Sciatic nerve (tissue), 2 donors: ENCODE measurements around the gene TXLNG. TPM values are rescaled to one million over a fixed set of nuclear protein-coding genes. Genes with fewer than 3 reads are reported as not detected.
A peak's percentile ranks its signal among the peaks of the same experiment; 100 is the strongest.
"Not testable (repeated sequence)": the region's sequence is repeated elsewhere in the genome, so short reads cannot be mapped to it uniquely, and the experiment has no call there.

ENCODE experiments used
- ATAC-seq: fragments of 200-7000 bp; cut with Tn5 transposase; one replicate; pipeline ENCODE4 v1.9.1; 2020; ENCODE audit warnings: mild to moderate bottlenecking, moderate library complexity
- DNase-seq: peaks from one replicate; pipeline ENCODE4 v3.0.0-alpha.2; 2020; ENCODE audit warnings: low spot score
- intact Hi-C: fragments of 100-400 bp; cut with DNase I; formaldehyde crosslinking; loops from one replicate; pipeline ENCODE4 v1.14.2; 2022
- total RNA-seq: library from RNA; stranded (reverse); fragmentation: NEBNext Ultra II Directional; extraction: Animal tissue kit (Norgen Biotek cat#: 25700); gene quantifications from one replicate; pipeline ENCODE4 v1.2.1, GENCODE V29; 2021
- donor health status: DM: no; HTN: no; CAD: no.
- donor health status: DM: no; HTN: no; CAD: no.

Gene TXLNG
- total RNA-seq, 1 donor from 2014 or later: 17.3 TPM

DNA sequence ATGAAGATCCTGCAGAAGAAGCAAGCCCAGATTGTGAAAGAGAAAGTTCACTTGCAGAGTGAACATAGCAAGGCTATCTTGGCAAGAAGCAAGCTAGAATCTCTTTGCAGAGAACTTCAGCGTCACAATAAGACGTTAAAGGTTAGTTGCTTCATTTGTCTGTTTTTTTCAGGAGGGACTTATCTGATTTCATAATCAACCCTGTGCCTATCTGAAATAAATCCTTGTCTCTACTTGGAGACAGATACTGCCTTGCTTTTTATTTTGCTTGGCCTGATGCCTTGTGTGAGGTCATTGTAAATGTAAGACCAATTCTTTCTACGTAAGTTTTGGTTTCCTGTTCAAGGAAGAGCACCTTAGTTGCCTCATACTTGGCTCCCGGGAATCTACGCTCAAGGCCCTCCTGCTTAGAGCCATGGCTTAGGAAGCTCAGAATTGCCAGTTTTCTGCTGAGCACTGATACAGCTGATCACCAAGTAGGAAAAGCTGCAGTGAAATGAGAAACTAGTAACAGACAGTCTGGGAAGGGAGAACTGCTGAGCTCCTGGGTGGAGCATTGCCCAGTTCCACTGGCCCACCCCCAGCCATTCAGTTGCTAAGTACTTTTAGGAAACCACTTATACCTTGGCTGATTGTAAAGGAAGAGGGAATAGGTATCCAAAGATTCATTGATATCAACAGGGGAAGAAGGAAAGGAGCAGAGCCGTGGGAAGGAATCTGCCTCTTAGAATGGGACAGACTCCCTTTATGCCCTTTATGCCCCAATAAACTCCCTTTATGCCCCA, 42.0 kb downstream of the TXLNG start:
- intact Hi-C loops: no loop called here
- peak; percentile 91 for ATAC-seq
- DNase-seq: no peak

DNA sequence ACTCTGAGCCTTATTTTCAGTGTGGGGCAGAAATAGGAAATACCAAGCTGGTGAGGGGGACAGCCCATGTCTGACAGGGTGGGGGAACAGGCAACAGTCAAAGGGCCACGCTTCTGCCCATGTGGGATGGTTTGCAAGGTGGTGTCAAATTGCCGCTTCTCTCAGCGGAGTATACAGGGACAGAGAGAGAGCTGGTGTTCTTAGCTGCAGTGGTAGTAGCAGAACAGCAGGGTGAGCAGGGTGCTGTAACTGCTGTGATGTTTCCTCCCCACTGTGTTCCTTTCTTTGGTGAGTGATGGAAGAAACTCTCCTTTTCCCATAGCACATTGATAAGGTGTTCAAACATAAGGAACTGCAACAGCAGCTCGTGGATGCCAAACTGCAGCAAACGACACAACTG, 46.0 kb downstream of the TXLNG start:
- DNase-seq: no peak
- intact Hi-C loops: no loop called here
- ATAC-seq: no peak

GRCh38 chrX:16834806-16835205, 48.5 kb downstream of the TXLNG start:
- intact Hi-C loops: no loop called here
- ATAC-seq (no peak), DNase-seq (no peak)

DNA sequence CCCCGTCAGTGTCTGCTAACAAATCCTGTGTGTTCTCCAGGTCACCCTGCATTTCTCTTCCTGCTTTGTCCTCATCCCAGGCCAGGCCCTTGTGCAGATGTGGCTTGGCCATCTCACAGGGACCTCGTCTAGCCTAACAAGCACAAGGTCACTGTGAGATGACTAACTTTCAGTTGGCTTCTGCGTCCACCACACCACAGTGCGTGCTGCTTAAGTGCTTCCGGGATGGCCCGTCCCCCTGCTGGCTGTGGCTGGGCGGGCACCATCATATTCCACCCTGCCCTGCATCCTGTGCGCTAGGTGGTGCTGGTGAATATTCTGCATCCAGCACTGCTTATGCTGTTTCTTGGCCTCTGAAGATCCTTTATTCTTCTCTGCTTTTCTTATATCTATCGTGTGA, 50.1 kb downstream of the TXLNG start:
- intact Hi-C loops: no loop called here
- DNase-seq: no peak
- ATAC-seq: peak; percentile 62

GRCh38 chrX:16838202-16839066, 52.2 kb downstream of the TXLNG start:
- intact Hi-C loops: no loop called here
- DNase-seq (no peak), ATAC-seq (peak; percentile 51)

DNA sequence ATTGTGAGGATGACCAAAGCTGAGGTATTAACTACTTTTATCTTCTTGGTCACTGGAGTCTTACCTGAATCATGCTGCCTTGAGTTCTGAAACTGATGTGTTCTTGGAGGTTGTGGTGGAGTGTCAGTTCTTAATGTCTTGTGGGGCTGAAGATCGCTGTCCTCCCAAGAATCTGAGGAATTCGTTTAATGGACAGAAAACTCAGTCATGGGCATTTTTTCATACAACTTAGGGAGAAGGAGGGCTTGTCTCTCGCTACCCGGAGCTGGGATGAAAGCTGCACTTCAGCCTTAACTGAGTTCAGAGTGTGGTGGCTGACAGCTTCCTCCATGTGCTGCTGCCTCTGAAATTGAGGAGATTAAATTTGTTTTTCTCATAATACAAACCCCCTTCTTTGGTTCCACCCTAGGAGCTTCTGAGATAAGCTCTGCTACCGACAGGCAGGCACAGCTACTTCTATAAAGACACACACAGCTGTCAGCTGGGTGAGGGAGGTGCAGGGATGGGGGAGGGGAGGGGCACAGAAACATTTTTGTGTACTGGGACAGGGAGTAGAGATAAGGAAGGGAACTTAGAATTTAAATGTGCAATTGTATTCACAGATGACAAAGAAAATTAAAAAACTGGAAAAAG, 53.1 kb downstream of the TXLNG start:
- ATAC-seq (no peak), DNase-seq (no peak)
- intact Hi-C loops: no loop called here

DNA sequence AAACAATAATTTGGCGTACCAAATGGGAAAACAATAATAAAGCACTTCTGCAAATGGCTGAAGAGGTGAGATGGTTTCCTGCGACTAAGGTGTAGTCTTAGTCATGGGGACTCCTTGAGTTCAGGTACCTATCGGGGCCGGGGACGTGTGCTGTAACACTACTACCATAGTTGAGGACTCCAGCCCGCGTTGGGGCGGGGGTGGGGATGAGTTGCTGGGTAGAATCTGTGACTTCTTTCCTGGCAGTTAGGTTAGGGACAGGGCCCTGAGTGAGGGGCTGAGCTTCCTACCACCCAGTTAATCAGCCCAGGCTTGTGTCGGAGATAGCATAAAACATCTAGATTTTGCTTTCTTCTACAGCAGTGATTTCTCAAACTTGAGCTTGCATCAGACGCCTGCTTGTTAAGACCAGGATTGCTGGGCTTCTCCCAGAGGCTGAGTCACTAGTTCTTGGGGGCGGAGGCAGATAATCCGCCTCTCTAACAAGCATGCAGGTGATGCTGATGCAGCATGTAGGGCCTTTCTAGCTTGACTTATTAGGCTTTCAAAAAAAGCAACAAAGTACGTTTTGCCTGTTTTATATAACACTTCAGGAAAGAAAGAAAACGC, 53.7 kb downstream of the TXLNG start:
- ATAC-seq: no peak
- DNase-seq: no peak
- intact Hi-C loops: no loop called here

DNA sequence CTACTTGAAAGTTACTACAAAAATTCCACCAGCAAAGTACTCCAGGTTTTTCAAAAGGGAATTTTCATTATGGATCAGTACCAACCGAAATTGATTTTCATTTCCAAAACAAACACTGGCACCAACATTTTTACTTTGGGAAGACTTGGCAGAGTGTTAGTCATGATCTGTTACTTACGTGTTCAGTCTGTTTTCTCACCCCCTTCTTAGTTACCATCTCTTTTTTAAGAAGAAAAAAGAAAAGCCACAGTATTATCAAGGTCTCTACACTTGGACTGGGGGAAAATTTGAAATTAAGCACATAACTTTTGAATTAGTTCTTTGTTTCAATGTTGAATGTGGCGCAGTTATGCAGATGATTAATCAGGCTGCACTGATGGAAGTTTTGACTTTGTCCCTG, 56.4 kb downstream of the TXLNG start:
- no peak for DNase-seq
- no peak for ATAC-seq
- intact Hi-C loops: no loop called here

GRCh38 chrX:16843208-16843909, 57.1 kb downstream of the TXLNG start:
- DNase-seq: no peak
- ATAC-seq: no peak
- intact Hi-C loops: no loop called here

DNA sequence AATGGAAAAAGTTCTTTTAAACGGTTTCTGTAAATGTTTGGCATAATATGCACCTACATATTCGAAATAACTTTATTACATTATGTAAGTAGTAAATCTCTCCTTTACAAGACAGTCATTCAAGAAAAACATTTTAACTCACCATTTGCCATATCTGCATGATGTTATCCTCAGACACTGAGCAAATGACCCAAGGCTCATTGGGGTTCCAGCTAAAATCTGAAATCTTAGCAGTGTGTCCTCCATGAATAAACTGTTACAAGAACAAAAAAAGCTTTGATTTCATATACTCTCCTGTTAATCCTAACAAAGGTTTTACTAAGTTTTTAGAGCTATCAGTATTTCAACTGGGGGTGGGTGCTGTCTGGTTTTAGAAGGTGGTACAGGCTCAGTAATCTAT, 59.4 kb downstream of the TXLNG start:
- no peak for DNase-seq
- intact Hi-C loops: no loop called here

DNA sequence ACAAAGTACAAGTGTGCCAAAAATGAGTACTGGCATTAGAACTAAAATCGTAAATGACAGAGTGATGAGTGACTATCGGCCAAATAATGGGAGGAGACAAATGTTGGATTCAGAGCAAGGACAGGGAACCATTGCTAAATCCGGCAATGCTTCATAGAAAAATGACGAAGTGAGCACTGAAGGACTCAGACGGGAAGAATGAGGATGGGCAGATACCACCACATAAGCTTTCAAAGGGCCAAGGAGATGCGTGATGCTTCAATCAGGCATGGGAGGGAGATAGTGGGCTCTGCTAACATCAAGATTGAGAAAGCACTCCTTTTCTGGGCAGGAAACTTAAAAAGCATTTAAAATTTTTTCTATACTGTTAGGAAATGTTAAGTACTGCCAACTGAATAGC, 62.3 kb downstream of the TXLNG start:
- intact Hi-C loops: no loop called here
- no peak for DNase-seq
- no peak for ATAC-seq

More for the DNA sequence above, 59.4 kb downstream of the TXLNG start:
- no peak for ATAC-seq

DNA sequence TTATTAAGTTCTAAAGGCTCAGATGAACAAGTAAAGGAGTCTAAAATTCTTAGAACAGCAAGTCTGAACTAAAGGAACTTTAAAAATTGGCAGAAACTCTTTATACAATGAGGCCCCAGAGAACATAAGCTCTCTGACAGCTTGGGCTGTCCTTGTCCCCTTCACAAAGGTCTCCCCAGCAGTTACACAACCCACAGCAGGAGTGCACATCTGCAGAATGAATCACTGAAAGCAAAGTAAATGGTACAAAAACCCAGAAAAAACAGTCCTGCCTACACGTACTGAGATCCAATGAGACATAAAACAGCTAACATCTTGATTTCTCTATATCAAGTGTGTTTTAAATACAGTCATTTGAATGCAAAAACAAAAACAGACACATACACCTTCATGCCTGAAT, 65.2 kb downstream of the TXLNG start:
- ATAC-seq: peak; percentile 44
- intact Hi-C loops: no loop called here
- no peak for DNase-seq

DNA sequence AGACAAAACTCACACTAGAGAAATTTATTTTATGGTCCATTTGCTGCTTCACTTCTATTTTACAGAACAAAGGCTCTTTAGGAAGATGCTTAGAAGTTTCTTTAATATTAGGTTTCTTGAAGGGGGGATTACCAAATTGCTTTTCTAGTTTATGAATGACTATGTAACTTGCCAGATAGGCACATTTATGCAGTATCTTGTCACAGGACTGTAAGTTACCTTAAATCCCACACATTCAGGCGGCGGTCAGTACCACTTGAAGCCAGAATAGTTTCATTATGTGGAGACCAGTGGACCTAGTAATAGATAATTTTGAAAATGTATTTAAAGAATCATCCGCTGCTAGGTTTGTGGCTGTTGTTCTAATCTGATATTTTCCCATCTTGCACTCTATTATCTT, 65.6 kb downstream of the TXLNG start:
- intact Hi-C loops: no loop called here
- DNase-seq: no peak
- ATAC-seq: no peak

DNA sequence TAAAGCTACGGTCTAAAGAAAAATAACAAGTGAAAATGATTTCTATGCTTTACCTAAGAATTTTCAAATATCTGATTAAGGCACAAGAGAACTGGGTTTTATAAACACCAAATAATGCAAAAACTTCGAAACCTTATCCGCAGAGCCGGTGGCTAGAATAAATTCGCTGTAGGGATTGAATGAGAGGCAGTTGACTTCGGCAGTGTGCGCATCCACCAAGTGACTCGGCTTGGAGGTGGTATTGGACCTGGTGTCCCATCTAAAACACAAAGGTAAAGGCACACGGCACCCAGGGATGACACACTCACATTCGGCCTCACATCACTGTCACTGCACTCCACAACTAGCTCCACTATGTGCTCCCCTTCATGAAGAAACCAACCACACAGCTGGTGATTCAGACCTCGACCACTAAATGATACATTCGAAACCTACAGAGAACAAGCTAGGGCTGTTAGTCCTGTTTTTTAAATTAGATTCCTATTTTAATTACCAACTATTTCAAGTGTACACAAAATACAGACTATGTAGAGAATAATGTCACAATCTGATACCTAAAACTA, 66.4 kb downstream of the TXLNG start:
- DNase-seq (no peak), ATAC-seq (no peak)
- intact Hi-C loops: no loop called here

GRCh38 chrX:16853537-16853936, 67.3 kb downstream of the TXLNG start:
- ATAC-seq: no peak
- intact Hi-C loops: no loop called here
- DNase-seq: no peak

DNA sequence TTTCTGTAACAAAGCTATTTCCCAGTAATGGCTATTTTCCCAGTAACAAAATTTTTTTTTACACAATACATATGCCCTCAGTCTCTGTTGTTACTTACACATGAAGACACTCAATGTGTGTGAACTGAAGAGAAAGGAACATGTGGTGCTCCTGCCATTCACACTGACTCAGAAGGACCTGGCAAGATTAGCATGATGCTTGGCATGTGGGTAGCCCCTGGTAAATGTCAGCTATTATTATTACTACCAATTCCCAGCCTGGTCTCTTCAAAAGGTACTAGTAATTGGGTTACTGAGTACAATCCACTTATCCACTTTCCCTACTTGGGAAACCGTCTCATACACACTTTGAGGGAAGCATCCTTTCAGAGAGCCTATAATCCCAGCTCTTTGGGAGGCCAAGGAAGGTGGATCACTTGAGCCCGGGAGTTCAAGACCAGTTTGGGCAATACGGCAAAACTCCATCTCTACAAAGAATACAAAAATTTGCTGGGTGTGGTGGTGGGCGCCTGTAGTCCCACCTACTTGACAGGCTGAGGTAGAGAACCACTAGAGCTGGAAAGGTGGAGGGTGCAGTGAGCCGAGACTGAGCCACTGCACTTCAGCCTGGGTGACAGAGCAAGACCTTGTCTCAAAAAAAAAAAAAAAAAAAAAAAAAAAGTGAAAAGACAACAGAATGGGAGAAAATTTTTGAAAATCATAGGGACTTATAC, 69.3 kb downstream of the TXLNG start:
- intact Hi-C loops: no loop called here
- ATAC-seq (no peak), DNase-seq (no peak)

DNA sequence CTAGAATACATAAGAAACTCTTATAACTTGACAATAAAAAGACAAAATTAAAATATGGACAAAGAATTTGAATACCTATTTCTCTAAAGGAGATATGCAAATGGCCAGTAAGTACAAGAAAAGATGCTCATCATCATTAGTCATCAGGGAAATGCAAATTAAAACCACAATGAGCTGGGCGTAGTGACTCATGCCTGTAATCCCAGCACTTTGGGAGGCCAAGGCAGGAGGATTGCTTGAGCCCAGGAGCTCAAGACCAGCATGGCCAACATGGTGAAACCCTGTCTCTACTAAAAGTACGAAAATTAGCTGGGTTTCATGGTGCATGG, 69.8 kb downstream of the TXLNG start:
- DNase-seq, ATAC-seq, intact Hi-C loops: not testable (repeated sequence)

DNA sequence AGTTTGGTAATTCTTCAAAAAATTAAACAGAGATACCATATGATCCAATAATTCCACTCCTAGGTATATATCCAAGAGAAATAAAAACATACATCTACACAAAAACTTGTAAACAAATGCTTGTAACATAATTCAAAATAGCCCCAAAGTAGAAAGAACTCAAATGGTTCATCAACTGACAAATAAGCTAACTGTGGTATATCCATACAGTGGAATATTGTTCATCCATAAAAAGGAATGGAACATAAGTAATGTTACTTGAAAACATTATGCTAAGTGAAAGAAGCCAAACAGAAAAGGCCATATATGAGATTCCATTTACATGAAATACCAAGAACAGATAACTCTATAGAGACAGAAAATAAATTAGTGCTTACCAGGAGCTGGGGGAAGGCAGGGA, 70.5 kb downstream of the TXLNG start:
- intact Hi-C loops: no loop called here
- ATAC-seq: no peak
- no peak for DNase-seq
